SW 1271 (cell line): ENCODE measurements around the gene MRPS27.
"Not testable (repeated sequence)": the region's sequence is repeated elsewhere in the genome, so short reads cannot be mapped to it uniquely, and the experiment has no call there.

Experiments used
- DNase-seq, 2 experiments: peaks; one replicate each; lab custom pipeline; 2025; lab: John Stamatoyannopoulos, UW

MRPS27 gene

DNA sequence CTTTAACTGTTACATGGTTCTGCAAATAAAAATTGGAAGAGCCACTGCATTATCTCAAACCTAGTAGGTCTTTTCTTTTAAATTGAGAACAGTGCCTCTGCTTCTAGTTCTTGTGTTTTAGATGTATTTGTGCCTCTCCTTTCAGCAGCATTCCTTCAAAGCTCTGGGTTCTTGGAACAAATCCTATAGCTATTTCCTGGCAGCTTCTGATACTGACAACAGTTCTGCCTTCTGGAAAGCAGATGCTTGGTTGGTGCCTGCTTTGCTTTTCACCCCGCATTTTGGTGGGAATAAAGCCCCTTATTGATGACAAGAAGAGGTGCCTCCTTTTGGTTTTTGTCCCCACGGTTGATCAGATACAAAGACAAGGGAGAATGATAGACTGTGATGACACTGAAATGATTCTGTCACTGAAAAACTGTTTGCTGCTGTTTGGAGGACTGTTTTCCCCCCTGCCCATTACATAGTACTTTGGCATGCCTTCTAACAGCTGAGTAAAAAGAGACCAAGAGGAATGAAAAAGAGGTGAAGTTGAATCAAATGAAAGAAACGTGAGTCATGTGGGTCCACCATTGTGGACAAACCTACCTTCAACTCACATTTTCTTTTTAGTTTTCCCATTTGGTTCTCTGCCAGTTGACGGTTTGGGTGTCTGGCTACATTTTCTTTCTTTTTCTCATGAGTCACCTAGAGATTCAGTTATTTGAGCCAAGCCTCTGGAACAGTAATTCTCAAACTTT is 5.7 kb upstream of the MRPS27 start:
- DNase-seq = no peak

DNA sequence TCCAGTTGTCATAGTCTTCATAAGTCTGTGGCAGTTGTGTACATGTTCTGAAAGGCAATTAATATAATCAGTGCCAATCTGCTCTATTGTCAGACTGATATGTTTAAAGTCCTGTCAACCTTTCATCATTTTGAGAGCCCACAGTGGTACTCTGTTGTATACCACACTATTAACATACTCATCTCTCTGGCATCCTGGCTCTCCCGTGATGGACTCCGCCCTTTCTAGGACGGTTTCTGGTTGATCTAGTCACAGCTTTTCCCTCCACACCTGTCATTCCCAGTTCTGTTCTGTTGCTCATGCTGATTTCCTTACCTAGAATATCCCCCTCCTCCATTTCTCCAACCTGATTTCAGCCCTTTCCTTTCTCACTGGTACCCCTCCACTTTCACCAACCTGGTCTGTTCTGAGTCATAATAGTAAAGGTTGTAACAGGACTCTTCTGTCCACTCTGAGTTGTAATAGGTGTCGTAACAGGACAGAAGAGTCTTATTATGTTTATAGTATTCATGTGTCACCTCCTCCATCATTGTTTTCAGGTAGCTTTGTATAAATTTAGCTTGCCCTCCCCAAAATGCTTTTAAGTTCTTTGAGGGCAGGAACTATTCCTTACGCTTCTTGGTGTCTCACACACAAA is 4.3 kb upstream of the MRPS27 start:
- peak in 1 of 2 experiments; percentile 17 for DNase-seq

DNA sequence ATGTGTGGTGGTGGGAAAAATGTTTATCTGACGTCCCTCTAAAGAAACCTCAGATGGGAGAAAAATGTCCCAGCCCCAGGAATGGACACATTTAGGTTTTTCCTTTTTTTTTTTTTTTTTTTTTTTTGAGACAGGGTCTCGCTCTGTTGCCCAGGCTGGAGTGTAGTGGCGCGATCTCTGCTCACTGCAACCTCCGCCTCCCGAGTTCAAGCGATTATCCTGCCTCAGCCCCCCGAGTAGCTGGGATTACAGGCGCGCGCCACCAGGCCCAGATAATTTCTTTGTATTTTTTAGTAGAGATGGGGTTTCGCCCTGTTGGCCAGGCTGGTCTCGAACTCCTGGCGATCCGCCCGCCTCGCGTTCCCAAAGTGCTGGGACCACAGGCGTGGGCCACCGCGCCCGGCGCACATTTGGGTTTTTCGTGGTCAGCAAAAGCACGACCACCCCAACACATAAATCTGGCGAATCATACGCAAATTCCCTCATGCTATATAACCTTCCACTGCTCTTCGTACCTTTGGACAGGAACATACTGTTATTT is 535 bp downstream of the MRPS27 start:
- DNase-seq = not testable (repeated sequence)

DNA sequence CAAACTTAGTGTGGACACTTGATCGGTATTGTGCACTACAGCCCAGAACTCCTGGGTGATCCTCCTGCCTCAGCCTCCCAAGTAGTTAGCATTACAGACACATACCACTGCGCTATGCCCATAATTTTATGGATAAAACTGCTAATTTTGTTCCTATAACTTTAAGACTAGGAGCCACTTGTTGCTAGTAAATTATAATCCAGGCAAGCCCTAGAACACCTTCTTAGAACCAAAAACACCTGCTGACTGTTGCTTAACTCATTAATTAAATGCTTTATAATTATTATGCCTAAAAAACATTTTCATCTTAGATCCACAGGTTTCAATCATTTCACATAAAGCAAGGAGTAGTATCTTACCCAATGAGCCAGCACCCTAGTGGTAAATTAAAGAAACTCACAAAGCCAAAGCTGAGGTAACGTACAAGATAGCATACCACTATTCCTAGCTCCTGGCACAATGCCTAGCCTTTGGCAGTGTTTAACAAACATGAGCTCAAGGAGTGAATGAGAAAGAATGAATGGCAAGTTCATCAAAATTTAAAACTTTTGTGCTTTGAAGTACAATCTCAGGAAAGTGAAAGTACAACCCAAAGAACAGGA is 5.4 kb downstream of the MRPS27 start:
- peak in 1 of 2 experiments; percentile 44 for DNase-seq

DNA sequence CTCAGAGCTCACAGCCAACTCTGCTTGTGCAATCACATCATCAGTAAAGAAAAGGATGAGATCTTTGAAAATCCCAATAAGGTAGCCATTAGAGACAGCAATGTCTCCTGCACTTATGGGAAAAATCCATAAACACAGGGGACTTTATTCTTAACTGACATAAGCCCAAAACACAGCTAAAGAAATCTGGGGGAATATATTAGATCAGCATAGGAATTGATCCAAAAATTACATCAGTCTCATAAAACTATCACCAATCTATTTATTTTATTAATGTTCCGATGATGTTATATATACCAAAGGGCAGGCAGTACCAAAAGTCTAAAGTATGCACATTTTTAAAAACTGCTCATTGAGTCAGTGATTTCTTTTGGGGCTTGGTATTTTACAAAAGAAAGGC is 6.9 kb downstream of the MRPS27 start:
- DNase-seq = no peak

DNA sequence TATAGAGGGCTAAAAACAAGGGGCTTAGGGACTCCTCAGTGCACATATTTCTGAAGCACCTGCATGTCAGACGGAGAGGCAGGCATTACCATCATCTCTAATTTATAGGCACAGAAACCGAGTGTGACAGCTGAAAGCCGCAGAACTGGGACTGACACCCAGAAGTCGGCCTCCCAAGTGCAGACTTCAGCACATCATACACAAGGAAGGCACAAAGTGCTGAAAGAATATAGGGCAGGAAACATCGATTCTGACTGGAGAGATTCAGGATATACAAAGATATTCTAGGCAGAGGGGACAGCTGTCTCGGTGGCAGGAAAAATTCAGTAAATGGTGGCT is 11.2 kb downstream of the MRPS27 start:
- no peak for DNase-seq

DNA sequence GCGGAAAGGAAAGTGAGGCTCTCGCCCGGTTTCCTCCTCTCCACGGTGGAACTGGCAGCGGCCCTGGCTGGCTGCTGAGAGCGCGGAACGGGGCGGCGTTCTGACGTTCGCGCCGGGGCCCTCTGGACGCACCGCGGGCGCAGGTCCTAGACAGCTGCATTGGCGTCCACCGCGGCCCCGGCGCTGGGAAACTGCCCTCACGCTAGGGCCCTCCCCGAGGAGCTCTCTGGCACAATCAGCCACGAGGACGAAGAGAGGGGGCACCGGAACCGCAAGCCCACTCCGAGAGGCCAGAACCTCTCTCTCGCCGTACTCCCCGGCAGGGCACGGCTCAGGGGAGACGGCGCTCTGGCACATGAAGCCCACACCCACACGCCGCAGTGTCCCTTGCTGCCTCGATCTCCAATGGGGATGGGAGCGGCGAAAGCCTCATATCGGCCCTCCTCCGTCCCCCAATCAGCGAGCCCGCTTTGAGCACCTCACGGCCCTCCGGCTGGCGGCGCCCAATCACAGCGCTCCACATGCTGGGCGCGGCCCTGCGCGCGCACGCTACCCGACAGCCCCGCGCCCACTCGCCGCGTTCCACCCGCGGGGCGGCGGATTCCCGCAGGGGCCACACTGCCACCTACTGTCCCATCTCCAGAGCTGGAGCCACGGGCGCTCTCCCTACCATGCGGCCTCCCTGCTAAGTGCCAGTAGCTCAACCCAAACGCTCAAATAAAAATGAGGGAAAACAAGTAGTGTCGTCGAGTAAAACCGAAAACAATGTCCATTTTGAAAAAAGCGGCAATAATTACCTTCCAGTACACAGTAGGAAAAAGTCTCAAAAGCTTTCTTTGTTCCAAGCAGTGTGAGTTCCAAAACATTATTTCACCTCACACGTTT is 11.8 kb downstream of the MRPS27 start:
- peak; percentile 93 to 96 for DNase-seq

DNA sequence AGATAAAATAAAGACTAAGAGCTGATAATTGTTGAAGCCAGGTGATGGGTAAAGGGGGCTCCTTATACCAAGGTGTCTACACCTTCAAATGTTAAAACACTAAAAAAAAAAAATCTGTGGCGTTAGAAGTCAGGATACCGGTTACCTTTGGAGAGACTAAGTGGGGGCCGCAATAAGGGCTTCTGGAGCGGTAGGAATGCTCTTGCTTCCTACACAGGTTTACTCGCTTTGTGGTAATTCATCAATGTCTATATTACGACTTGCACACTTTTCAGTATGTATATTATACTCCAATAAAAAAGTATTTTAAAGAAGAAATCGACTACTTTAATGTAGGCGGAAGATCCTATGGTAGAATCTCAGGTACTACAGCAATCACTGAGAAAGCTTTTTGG is 12.5 kb downstream of the MRPS27 start:
- DNase-seq = no peak

DNA sequence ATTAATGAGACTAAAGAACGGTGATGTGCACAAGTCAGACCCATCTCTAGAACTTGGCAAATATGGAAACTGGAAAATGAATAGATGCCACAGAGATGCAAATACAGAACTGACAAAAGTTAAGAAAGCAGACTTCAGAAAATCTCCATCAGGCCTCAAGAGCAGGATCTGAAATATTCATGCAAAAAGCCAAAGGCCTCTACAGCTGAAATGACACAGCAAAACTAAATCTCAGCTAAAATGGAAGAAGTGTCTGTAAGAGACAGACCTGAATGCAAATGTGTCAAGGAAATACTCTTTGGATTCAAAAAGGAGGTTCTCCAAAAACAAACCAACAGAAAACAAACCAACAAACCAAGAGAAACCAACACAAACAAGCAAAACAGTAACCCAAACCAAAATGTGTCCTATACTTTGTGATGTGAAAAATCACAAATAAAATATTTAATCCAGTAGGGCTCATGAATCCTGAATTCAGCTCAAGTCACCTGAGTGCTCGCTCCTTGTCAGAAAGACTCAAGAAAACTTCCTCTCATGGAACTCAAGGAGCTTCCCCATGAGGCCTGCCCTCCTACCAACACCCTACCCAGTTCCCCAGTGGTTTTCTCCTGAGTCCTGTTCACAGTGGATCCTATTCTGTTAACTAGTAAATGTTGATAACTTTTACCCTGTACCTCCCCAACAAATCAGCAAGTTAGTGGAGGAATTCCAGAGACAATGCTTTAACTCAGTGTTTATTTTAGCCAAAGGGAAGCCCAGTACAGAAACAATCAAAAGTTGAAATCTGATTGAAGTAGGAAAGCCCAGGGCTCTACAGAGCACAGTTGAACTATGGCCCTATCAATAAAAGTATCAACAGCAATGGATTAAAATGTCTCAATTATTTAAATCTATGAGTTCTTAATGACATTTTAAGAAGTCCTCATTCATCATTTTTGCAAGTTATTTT is 14.6 kb downstream of the MRPS27 start:
- DNase-seq = no peak

DNA sequence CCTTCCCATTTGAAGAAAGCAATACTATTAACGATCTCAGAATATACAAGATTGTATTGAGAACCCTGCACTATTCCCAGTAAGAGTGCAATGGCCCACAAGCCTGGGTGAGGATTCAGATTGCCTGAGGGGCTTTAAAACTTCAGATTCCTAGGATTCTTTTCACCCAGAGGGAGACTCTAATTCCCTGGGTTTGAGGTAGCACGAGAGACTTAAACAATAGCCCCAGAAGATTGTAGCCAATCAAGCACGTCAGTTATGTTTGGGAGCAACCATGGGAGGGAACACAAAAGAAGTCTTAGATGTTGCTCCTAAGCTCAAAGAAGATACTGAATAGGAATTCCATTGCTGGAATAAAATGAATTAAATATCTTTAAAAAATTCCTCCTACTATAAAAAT is 17.9 kb downstream of the MRPS27 start:
- no peak for DNase-seq

DNA sequence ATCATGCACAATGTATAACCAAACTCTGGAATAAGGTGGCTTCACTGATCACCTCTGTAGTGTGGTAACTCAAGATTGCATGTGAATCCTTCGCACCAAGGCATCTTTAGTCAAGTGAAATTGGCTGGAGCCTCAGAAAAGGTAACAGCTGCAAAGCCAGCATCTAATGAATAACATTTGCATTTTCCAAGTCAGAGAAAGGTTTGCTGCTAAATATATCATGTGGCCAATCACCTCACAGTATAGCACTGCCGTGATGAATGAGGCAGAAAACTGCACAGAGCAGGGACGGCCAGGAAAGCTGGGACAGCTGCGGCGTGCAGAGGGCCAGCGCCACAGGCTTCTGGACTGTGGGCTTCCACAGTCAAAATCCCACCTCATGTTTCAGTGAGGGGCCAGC is 18.5 kb downstream of the MRPS27 start:
- no peak for DNase-seq

DNA sequence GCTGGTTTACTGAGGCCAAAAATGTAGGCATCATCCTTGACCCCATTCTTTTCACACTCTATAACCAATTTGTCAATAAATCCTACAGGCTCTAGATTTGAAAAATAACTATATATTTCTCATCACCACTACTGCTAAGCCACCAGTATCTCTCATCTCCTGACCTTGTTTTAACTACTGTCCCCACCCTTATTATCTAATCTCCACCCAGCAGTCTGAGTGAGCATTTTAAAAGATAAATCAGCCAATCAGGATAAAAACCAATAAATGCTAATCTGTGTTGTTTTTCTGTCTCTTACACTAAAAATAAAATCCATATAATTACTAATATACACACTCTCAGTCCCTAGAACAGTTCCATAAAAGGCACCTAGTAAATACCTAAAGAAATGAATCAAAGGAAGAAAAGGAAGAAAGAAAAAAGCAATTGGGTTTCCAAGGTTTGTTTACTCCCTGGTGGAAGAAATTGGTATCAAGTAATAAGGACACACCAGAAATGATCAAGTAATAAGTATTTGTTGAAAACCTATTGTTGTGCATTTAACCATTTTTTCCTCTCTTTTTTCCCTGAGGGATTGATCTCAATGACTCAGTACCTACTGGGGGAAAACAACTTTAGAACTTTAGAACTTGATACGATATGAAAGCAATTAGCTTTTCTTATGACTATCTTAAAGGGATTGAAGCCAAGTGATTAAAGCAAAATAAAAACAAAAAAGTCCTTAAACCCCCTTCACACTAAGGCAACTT is 19.3 kb downstream of the MRPS27 start:
- no peak for DNase-seq

DNA sequence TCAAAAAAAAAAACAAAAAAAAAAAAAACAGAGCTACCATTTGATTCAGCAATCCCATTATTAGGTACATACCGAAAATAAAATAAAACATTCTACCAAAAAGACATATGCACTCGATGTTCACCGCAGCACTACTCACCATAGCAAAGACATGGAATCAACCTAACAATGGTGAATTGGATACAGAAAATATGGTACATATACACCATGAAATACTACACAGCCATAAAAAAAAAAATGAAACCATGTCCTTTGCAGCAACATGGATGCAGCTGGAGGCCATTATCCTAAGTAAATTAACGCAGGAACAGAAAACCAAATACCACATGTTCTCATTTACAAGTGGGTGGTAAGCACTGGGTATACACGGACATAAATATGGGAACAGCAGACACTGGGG is 21.3 kb downstream of the MRPS27 start:
- no peak for DNase-seq

DNA sequence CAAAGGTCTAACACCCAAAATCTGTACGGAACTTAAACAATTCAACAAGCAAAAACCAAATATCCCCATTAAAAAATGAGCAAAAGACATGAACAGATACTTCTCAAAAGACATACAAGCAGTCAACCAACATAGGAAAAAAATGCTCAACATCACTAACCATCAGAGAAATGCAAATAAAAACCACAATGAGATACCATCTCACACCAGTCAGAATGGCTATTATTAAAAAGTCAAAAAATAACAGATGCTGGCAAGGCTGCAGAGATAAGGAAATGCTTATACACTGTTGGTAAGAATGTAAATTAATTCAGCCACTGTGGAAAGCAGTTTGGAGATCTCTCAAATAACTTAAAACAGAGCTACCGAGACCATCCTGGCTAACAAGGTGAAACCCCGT is 21.9 kb downstream of the MRPS27 start:
- DNase-seq = not testable (repeated sequence)

DNA sequence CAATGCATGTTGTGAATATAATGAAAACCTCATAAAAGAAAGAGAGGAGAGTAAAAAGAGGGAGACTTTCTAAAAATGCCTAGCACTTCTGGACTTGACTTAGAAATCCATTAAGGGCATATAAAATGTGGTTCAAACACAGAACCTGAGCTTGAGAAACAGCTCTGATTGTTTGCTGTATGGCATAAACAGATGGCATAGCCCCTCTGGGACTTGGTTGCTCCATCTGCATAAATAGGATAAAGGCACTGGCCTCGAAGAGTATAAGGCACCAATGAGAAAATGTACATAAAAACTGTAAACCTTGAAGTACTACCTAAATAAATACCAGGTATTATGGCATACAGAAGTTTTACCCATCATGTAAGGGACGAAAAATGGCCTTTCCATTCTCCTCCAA is 23.8 kb downstream of the MRPS27 start:
- no peak for DNase-seq

DNA sequence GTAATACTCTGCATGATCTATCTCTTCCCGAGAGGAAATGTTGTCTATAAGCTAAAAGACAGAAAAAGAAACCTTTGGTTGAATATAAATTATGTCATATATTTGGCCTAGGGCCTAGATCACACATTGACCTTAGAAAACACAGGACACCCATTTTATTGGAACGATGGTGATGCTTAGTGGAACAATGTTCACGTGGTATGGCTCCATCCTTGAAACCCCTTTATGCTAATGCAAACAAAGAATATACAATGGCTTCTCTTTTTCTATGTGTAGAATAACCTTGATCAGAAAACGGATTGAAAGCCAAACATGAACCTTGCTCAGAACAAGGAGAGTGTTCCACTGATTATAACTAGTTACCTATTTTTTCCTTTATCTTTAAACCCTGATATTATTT is 24.5 kb downstream of the MRPS27 start:
- DNase-seq = no peak

DNA sequence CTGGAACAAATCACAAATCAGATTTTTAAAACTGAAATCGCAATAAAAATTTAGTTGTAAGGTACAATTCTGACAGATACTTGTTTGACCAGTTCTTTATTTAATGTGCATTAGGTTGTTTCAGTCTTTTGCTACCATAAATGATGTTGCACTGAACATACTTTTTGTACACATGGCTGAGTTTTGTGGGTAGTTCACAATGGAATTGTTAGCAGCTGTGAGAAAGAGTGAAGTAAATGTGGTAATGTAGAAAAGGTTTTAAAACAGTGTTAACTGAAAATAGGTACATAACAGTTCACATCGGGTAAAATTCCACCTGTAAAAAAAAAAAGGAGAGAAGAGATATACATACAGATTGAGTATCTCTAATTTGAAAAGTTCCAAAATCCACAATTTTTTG is 25.6 kb downstream of the MRPS27 start:
- DNase-seq = no peak

DNA sequence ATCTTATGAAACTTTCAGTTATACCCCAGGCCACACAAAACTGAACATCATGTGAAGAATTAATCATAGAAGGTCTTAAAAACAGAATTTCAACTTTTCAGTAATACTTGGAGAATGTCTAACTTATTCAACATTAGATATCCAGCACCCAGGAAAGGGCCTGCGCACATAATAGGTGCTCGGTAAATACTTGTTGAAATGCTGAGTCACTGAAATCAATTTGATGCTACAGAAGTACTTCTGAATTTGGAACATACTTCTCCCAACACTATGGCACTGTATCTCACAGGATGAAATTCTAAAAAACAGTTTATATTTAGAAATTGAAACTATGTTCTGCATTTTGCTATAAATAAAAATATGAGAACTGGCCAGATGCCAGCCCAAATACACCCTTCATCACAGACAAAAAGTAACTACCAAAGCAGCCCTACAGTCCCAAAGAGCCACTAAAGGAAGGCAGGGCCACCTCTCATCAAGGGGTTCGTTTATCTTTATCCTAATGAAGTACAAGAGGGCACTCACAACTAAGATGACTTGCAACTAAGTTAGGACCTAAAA is 26.5 kb downstream of the MRPS27 start:
- DNase-seq = no peak

DNA sequence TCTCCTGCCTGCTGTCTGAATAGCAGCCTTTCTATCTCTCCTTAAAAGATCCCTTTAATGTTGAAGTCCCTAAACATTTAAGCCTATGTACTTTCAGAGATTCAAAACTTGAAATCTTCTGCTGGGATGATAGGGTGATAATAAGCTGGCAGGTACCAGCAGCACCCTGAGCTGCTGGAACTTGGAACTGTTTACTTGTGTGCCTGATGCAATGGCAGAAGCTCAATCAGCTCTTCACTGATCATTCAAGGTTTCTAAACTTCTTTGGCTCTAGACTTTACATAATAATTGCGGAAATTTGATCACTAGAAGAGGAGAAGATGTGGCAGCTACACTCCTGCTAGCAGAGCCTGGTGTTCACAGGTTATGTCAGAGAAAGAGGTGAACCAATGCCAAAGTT is 27.6 kb downstream of the MRPS27 start:
- no peak for DNase-seq

DNA sequence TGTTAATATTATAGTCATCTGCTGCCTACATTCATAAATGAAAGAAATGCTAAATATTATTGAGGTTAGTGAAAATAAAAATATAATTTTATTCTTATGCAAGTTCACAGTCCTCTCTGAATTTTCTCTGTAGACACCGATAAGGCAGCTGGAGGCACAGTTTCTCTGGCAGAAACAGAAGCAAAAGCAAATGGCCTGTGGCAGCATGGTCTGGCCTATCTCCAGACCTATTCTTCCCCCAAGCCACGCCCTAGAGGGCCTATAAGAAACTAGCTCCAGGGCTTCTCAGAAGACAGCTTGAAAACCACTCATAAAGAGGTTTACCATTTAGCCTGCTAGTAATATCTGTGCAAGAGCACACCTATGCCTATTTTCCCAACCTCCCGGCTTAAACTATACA is 28.4 kb downstream of the MRPS27 start:
- no peak for DNase-seq
